Measurements from ENCODE around the gene HBD. TPM values are rescaled to one million over a fixed set of nuclear protein-coding genes. Genes with fewer than 3 reads are reported as not detected.
"Not testable (repeated sequence)": the region's sequence is repeated elsewhere in the genome, so short reads cannot be mapped to it uniquely, and the experiment has no call there.

The HBD gene
- total RNA-seq, 1 donor from 2014 or later: not detected

GRCh38 chr11:5252192-5252918 is 18.1 kb upstream of the HBD start:
- Mint-ChIP-seq H3K27me3 (peaks cover 6% of the 10 kb centered on the region), H3K4me1 (ENCODE audit: unreplicated experiment) (no peaks in the 10 kb centered on the region), H3K27ac (no peak overlapping the region), H3K36me3 (no peaks in the 10 kb centered on the region), H3K4me3 (no peak overlapping the region), H3K9me3 (no peaks in the 10 kb centered on the region)
- TF ChIP-seq CTCF (conservative IDR thresholded peaks at IDR 0.05): no peak
- no peak for DNase-seq (ENCODE audit: extremely low spot score, unreplicated experiment)

DNA sequence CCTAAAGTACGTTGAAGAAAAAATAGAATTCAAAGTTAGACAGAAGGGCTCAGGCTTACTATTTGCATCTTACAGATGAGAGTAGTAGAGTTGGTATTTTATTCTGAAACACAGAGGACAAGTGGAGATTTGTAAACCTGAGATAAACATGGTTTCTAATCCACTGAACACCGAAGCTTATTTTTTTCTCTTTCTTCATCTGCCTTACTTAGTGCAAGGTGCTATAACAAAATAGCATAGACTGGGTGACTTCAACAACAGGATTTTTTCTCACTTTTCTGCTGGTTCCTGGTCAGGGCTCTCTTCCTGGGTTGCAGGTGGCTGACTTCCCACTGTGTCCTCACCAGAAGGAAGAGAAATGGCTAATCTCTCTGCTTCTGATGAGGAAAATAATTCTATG is 17.5 kb upstream of the HBD start:
- DNase-seq (ENCODE audit: extremely low spot score, unreplicated experiment): no peak
- no peaks in the 10 kb centered on the region for H3K36me3 Mint-ChIP-seq
- no peak for TF ChIP-seq CTCF (conservative IDR thresholded peaks at IDR 0.05)
- peaks cover 6% of the 10 kb centered on the region for H3K27me3 Mint-ChIP-seq
- H3K27ac Mint-ChIP-seq: no peak overlapping the region
- no peaks in the 10 kb centered on the region for H3K4me1 Mint-ChIP-seq (ENCODE audit: unreplicated experiment)
- no peaks in the 10 kb centered on the region for H3K9me3 Mint-ChIP-seq
- H3K4me3 Mint-ChIP-seq: no peak overlapping the region

GRCh38 chr11:5250543-5251204 is 16.4 kb upstream of the HBD start:
- Mint-ChIP-seq H3K9me3 (no peaks in the 10 kb centered on the region), H3K36me3 (no peaks in the 10 kb centered on the region), H3K27ac (no peak overlapping the region), H3K4me1 (ENCODE audit: unreplicated experiment) (no peaks in the 10 kb centered on the region), H3K4me3 (no peak overlapping the region), H3K27me3 (peaks cover 7% of the 10 kb centered on the region)
- no peak for TF ChIP-seq CTCF (conservative IDR thresholded peaks at IDR 0.05)
- no peak for DNase-seq (ENCODE audit: extremely low spot score, unreplicated experiment)

DNA sequence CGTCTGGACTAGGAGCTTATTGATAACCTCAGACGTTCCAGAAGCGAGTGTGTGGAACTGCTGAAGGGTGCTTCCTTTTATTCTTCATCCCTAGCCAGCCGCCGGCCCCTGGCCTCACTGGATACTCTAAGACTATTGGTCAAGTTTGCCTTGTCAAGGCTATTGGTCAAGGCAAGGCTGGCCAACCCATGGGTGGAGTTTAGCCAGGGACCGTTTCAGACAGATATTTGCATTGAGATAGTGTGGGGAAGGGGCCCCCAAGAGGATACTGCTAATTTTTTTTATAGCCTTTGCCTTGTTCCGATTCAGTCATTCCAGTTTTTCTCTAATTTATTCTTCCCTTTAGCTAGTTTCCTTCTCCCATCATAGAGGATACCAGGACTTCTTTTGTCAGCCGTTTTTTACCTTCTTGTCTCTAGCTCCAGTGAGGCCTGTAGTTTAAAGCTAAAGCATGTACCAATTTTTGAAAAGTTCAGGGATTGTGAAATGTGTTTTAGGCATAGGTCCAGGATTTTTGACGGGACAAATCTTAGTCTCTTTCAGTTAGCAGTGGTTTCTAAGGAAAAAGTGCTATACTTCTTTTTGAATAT is 15.6 kb upstream of the HBD start, which contains the start of gene HBG1:
TSS of gene HBG1 (minus strand) at position 51 of the 590 bp plus-strand sequence. CDS start 53 bp downstream, outside the sequence.
- not testable (repeated sequence) for H3K4me1 Mint-ChIP-seq (ENCODE audit: unreplicated experiment); DNase-seq (ENCODE audit: extremely low spot score, unreplicated experiment); H3K4me3 Mint-ChIP-seq; H3K27ac Mint-ChIP-seq; H3K36me3 Mint-ChIP-seq; H3K27me3 Mint-ChIP-seq; H3K9me3 Mint-ChIP-seq

DNA sequence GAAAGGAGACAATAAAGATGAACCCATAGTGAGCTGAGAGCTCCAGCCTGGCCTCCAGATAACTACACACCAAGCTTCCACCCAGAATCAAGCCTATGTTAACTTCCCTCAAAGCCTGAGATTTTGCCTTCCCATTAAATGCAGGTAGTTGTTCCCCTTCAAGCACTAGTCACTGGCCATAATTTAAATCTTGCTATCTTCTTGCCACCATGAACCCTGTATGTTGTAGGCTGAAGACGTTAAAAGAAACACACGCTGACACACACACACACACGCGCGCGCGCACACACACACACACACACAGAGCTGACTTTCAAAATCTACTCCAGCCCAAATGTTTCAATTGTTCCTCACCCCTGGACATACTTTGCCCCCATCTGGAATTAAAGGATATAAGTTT is 14.2 kb upstream of the HBD start:
- H3K4me3 Mint-ChIP-seq; H3K27ac Mint-ChIP-seq; H3K36me3 Mint-ChIP-seq; H3K9me3 Mint-ChIP-seq; DNase-seq (ENCODE audit: extremely low spot score, unreplicated experiment); H3K27me3 Mint-ChIP-seq; H3K4me1 Mint-ChIP-seq (ENCODE audit: unreplicated experiment): not testable (repeated sequence)

DNA sequence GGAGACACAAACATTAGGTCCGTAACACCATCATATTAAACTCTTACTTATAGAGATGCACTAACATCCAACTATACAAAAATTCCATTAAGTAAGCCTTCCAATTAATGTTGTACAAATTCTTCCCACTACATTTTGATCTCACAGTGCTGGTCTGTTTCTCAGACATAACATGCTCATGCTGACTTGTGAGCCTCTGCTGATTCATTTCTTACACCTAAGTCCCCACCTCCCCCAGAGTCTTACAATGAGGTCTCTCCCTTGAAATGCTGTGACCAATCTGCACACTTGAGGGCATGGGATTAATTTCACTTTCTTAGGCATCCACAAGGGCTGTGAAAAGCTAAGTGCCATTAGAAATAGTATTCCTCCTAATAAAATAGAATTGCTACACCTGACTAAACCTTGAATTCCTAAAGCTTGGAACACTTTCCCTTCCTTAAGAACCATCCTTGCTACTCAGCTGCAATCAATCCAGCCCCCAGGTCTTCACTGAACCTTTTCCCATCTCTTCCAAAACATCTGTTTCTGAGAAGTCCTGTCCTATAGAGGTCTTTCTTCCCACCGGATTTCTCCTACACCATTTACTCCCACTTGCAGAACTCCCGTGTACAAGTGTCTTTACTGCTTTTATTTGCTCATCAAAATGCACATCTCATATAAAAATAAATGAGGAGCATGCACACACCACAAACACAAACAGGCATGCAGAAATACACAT is 13.3 kb upstream of the HBD start:
- Mint-ChIP-seq H3K36me3 (no peaks in the 10 kb centered on the region), H3K4me3 (no peak overlapping the region), H3K27ac (no peak overlapping the region), H3K4me1 (ENCODE audit: unreplicated experiment) (no peaks in the 10 kb centered on the region), H3K9me3 (no peaks in the 10 kb centered on the region), H3K27me3 (peaks cover 7% of the 10 kb centered on the region)
- TF ChIP-seq CTCF (conservative IDR thresholded peaks at IDR 0.05): no peak
- no peak for DNase-seq (ENCODE audit: extremely low spot score, unreplicated experiment)
